Parathyroid adenoma (tissue), 2 donors: ENCODE data around the gene LINGO1.

Source experiments
- H2AFZ ChIP-seq: fragments of 300-600 bp; sonication (generic); one replicate; pipeline ENCODE4 v1.7.0; 2017; ENCODE audit warnings: antibody characterized with exemption, mild to moderate bottlenecking
- H3K27ac ChIP-seq: fragments of 300-600 bp; sonication (generic); one replicate; pipeline ENCODE4 v1.7.0; 2017
- H3K27me3 ChIP-seq: fragments of 300-600 bp; sonication (generic); one replicate; pipeline ENCODE4 v1.7.0; 2017; ENCODE audit warnings: low read length; ENCODE audit not compliant: control insufficient read depth, insufficient read depth
- H3K36me3 ChIP-seq: fragments of 300-600 bp; sonication (generic); one replicate; pipeline ENCODE4 v1.7.0; 2017; ENCODE audit warnings: low read length; ENCODE audit not compliant: control insufficient read depth, insufficient read depth
- H3K4me1 ChIP-seq: fragments of 300-600 bp; sonication (generic); one replicate; pipeline ENCODE4 v1.7.0; 2017; ENCODE audit warnings: control low read depth
- H3K4me2 ChIP-seq: fragments of 300-600 bp; sonication (generic); one replicate; pipeline ENCODE4 v1.7.0; 2017; ENCODE audit warnings: low read length
- H3K4me3 ChIP-seq: fragments of 300-600 bp; sonication (generic); one replicate; pipeline ENCODE4 v1.7.0; 2017; ENCODE audit warnings: low read depth, low read length
- H3K79me2 ChIP-seq: fragments of 300-600 bp; sonication (generic); one replicate; pipeline ENCODE4 v1.7.0; 2017; ENCODE audit warnings: control low read depth
- H3K9ac ChIP-seq: fragments of 300-600 bp; sonication (generic); one replicate; pipeline ENCODE4 v1.7.0; 2017; ENCODE audit warnings: mild to moderate bottlenecking
- H3K9me3 ChIP-seq: fragments of 300-600 bp; sonication (generic); one replicate; pipeline ENCODE4 v1.7.0; 2017; ENCODE audit warnings: low read length; ENCODE audit not compliant: control insufficient read depth
- TF ChIP-seq, protein P1 (sequence below): fragments of 300-600 bp; sonication (generic); IDR thresholded peaks from one replicate; pipeline ENCODE4 v1.7.0; 2017; ENCODE audit warnings: antibody characterized with exemption, mild to moderate bottlenecking
- donor health status: primary hyperparathyroidism.

Gene LINGO1

DNA sequence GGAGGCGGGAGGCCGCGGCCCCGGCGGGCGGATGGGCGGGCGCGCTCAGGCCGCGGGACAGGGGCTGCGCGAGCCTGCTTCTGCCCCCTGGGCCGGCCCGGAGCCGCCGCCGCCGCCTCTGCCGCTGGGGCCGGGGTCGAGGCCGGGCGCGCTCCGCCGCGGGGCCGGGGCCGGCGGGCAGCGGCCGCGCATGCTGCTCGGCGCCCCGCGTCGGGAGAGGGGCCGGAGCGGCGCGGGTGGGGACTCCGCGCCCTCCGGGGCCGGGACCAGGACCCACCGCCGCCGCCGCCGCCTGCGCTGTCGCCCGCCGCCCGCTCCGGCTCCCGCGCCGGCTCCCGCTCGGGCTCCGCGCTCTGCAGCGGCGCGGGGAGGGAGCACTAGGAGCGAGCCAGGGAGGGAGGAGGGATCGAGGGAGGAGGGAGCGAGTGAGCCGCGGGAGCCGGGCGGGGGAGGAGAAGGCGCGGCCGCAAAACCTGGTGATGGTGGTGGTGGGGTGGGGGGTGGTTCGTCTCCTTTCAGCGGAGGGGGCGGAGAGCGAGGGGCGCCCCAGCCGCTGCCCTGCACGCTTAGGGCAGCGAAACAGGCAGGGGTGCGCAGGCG is at the start of gene LINGO1:
Gene LINGO1, minus strand, starts transcription at position 379 of the 600 bp plus-strand sequence. CDS start 597 bp downstream, outside the sequence.
- TF ChIP-seq, protein P1, sequence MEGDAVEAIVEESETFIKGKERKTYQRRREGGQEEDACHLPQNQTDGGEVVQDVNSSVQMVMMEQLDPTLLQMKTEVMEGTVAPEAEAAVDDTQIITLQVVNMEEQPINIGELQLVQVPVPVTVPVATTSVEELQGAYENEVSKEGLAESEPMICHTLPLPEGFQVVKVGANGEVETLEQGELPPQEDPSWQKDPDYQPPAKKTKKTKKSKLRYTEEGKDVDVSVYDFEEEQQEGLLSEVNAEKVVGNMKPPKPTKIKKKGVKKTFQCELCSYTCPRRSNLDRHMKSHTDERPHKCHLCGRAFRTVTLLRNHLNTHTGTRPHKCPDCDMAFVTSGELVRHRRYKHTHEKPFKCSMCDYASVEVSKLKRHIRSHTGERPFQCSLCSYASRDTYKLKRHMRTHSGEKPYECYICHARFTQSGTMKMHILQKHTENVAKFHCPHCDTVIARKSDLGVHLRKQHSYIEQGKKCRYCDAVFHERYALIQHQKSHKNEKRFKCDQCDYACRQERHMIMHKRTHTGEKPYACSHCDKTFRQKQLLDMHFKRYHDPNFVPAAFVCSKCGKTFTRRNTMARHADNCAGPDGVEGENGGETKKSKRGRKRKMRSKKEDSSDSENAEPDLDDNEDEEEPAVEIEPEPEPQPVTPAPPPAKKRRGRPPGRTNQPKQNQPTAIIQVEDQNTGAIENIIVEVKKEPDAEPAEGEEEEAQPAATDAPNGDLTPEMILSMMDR, result no peak
- Histone ChIP-seq H3K4me1 (no peaks in the 10 kb centered on the region), H3K27me3 (no peaks in the 10 kb centered on the region), H3K27ac (no peak within 1 kb of the TSS), H3K79me2 (no peaks in the 10 kb centered on the region), H3K9me3 (no peaks in the 10 kb centered on the region), H3K4me3 (peak within 1 kb of the TSS; percentile 51), H3K36me3 (no peaks in the 10 kb centered on the region), H3K9ac (no peak within 1 kb of the TSS), H2AFZ (peak within 1 kb of the TSS; percentile 78), H3K4me2 (peak within 1 kb of the TSS; percentile 92)

DNA sequence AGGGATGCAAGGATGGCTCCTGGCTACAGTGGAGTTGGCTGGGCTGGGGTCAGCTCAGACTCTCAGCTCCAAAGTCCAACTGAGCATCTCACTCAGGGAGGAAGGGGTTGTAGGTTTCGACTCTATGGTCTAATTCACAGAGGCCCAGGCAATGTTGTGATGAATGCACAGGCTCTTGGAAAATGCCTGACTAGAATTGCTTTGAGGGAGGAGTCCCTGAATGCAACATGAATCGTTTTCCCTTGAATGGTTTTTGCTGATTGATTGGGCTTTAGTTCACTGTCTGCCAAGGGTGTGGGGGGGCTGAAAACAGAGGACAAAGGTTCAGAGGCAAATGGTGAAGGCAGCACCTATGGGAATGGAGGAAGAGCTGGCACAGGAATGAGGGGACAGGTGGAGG is 48.6 kb upstream of the LINGO1 start:
- H3K27ac ChIP-seq, result no peak overlapping the region

GRCh38 chr15:77676569-77677375 is 44.1 kb upstream of the LINGO1 start:
- H3K9ac ChIP-seq, result no peak overlapping the region

More for the DNA sequence above, 48.6 kb upstream of the LINGO1 start:
- no peaks in the 10 kb centered on the region for H3K4me1 ChIP-seq
- H3K36me3 ChIP-seq, result no peaks in the 10 kb centered on the region
- no peaks in the 10 kb centered on the region for H3K9me3 ChIP-seq
- no peak overlapping the region for H3K4me2 ChIP-seq
- no peak overlapping the region for H3K4me3 ChIP-seq
- no peaks in the 10 kb centered on the region for H3K27me3 ChIP-seq
- TF ChIP-seq, protein P1, result no peak
- no peak overlapping the region for H2AFZ ChIP-seq
- H3K79me2 ChIP-seq, result no peaks in the 10 kb centered on the region
- no peak overlapping the region for H3K9ac ChIP-seq

DNA sequence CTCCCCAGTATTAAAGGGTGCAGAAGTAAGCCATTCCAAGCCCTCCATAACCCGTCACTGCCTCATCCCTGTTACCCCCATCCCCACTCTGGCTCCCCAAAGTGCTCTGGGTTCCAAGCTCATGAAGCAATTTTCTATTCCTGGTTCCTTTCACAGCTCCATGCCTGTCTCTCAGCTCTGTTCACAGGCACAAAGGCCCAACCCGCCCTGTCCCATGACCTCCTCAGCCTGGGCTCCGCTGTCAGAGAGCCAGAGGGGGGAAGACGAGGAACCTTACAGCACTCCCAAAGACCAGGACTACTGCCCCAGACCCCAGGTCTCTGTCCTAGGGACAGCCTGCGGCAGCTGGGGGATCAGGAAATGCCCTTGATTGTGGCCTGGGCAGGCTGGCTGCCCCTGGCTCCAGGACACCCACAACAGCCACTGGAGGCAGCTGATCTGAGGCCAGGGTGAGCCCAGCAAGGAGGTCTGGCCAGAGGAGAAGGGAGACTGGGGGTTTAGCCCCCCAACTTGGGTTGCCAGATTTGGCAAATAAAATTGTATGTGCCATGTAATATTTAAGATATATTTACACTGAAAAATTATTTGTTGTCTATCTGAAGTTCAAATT is 43.2 kb upstream of the LINGO1 start:
- Histone ChIP-seq H3K27ac (no peak overlapping the region), H3K79me2 (no peaks in the 10 kb centered on the region)

More at GRCh38 chr15:77676569-77677375, 44.1 kb upstream of the LINGO1 start:
- H3K4me1 ChIP-seq, result no peaks in the 10 kb centered on the region
- no peak overlapping the region for H3K4me2 ChIP-seq
- no peak overlapping the region for H2AFZ ChIP-seq
- H3K27me3 ChIP-seq, result no peaks in the 10 kb centered on the region
- H3K27ac ChIP-seq, result no peak overlapping the region
- no peaks in the 10 kb centered on the region for H3K9me3 ChIP-seq
- H3K36me3 ChIP-seq, result no peaks in the 10 kb centered on the region
- no peaks in the 10 kb centered on the region for H3K79me2 ChIP-seq
- TF ChIP-seq, protein P1, result no peak
- H3K4me3 ChIP-seq, result no peak overlapping the region

More for the DNA sequence above, 43.2 kb upstream of the LINGO1 start:
- Histone ChIP-seq H3K27me3 (no peaks in the 10 kb centered on the region), H3K9me3 (no peaks in the 10 kb centered on the region), H2AFZ (no peak overlapping the region), H3K36me3 (no peaks in the 10 kb centered on the region), H3K4me2 (no peak overlapping the region), H3K4me1 (no peaks in the 10 kb centered on the region), H3K4me3 (no peak overlapping the region), H3K9ac (no peak overlapping the region)
- TF ChIP-seq, protein P1, result no peak
